SK-N-SH (cell line): ENCODE data around the gene APBA2.

Source experiments
- FOXM1 ChIP-seq: IDR thresholded peaks from 2 replicates; pipeline ENCODE4 v1.4.0; 2012; ENCODE audit warnings: low read depth, mild to moderate bottlenecking
- GABPA ChIP-seq: IDR thresholded peaks from 2 replicates; pipeline ENCODE4 v1.4.0; 2012; ENCODE audit warnings: low read depth, mild to moderate bottlenecking
- TF ChIP-seq, protein P1 (sequence below): fragments of 200-600 bp; sonication (generic); IDR thresholded peaks from 2 replicates; pipeline ENCODE4 v1.6.1; 2017; ENCODE audit warnings: antibody characterized with exemption, mild to moderate bottlenecking, moderate library complexity
- TF ChIP-seq, protein P2 (sequence below): fragments of 150-350 bp; IDR thresholded peaks from 2 replicates; pipeline ENCODE4 v1.6.1; 2017; ENCODE audit warnings: antibody characterized with exemption, low read length, low read depth, borderline replicate concordance

DNA sequence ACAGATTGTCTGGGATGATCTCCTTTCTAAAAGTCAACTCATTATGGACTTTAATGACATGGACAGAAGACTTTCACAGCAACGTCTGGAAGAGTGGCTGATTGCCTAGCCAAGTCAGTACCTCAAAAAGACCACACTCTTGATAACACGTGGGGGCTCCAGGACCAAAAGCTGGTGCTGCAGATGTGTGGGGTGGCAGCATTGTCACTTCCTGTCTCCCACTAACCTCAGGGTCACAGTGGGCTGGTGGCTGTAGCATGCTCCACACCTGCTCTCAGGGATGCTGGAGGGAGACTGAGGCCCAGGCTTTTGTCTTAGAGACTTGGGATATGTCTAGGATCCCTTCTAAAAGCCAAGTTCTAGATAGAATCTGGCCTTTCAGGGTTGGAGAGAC, 118.1 kb downstream of the APBA2 start:
- TF ChIP-seq, protein P1, sequence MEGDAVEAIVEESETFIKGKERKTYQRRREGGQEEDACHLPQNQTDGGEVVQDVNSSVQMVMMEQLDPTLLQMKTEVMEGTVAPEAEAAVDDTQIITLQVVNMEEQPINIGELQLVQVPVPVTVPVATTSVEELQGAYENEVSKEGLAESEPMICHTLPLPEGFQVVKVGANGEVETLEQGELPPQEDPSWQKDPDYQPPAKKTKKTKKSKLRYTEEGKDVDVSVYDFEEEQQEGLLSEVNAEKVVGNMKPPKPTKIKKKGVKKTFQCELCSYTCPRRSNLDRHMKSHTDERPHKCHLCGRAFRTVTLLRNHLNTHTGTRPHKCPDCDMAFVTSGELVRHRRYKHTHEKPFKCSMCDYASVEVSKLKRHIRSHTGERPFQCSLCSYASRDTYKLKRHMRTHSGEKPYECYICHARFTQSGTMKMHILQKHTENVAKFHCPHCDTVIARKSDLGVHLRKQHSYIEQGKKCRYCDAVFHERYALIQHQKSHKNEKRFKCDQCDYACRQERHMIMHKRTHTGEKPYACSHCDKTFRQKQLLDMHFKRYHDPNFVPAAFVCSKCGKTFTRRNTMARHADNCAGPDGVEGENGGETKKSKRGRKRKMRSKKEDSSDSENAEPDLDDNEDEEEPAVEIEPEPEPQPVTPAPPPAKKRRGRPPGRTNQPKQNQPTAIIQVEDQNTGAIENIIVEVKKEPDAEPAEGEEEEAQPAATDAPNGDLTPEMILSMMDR: no peak
- TF ChIP-seq FOXM1: no peak
- TF ChIP-seq, protein P2, sequence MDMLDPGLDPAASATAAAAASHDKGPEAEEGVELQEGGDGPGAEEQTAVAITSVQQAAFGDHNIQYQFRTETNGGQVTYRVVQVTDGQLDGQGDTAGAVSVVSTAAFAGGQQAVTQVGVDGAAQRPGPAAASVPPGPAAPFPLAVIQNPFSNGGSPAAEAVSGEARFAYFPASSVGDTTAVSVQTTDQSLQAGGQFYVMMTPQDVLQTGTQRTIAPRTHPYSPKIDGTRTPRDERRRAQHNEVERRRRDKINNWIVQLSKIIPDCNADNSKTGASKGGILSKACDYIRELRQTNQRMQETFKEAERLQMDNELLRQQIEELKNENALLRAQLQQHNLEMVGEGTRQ: no peak
- TF ChIP-seq GABPA: no peak
